NCI-H146 (cell line): ENCODE results near the gene KIF17.
"Not testable (repeated sequence)": the region's sequence is repeated elsewhere in the genome, so short reads cannot be mapped to it uniquely, and the experiment has no call there.

Experiments used
- DNase-seq: peaks from one replicate; lab custom pipeline; 2025; lab: John Stamatoyannopoulos, UW

KIF17 gene

DNA sequence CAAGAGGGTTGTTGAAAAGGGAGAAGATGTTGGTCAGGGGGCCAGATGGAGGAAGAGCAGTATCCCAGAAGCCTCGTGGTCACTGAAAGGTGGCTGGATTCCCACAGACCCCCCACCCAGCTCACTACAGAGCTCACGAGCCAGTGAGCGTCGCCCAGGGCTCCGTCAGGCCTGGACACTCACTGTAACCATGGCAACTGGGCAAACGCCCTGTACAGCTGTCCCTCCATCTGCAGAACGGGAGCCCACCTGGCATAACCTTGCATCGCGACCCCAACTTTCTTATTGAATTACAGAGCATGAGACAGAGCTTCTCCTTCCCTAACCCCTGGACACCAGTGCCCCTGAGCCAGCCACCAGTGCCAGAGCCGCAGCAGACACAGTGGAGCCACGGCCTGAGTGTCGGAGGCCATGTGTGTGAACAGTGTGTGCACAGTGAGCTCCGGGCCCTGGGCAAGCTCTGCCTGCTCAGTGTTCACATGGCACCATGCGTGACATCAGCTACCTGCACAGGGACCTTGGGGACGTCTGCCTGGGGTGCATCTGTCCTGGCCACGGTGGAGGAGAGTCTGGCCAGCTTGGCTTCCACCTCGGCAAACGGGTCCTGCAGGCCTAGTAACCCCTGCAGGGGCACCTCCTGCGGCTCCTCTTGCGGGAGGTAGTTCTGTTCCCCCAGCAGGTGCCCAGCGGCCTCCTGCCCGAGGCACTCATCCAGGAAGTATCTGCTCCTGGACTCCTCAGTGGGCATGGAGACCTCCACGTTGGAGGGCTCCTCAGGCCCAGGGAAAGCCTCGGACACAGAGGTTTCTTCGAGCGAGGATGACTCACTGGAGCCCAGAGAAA, 30.7 kb downstream of the KIF17 start:
- DNase-seq: peak; percentile 4

DNA sequence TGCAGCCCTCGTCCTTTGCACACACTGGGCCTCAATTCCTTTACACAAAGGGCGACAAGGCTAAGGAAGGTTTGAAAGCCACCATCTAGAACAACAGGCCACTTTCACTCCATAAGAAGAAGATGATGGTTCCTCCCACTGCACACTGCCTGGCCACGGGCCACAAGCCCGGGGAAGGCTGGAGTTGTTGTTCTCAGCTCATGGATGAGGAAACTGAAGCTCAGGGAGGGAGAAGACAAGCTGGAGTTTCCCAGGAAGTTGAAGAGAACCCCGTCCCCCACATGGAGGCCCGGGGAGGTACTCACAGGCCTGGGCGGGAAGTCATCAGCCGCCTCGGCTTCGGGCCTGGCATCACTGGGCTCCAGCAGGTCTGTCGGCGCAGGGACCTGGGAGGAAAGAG, 32.1 kb downstream of the KIF17 start:
- DNase-seq: no peak

DNA sequence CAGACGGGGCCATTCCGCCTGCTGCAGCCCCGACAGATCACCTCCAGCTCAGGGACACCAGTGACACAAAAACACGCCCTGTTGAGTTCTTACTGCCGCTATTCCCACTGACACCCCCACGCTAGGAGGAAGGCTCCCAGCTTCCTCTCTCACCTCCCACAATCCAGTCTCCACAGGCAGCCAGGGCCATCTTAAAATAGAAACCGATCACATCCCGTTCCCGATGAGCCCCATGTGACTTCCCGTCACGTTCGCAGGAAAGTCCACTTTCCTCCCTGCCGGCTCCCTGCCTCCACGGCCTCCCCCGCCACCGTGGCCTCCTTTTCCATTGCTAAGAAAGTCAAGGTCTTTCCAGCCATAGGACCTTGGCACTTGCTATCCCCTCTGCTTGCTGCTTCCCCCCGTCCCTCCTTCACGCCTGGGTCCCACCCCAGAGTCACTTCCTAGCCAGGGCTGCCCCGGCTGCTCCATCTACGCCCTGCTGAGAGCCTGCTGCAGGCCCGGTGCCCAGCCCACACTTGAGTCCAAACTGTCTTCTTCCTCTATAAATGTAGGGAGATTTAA, 32.6 kb downstream of the KIF17 start:
- no peak for DNase-seq

DNA sequence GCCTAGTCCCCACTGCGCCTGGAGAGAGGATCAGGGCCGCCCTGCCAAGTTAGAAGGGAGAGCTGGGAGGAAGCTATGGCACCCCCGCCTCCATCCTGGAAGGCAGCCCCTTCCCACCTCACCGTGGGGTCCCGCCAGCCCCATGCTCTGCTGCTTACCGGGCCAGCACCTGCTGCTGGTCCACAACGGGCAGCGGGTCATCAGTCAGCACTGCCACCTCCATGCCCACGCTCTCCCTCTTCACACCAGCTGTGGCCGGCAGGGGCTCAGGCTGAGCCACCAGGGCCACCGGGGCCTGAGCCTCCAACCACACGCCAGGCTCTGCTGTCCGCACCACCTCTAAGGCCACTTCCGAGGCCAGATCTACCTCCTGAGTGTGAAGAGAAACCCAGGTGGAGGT, 33.2 kb downstream of the KIF17 start:
- no peak for DNase-seq

DNA sequence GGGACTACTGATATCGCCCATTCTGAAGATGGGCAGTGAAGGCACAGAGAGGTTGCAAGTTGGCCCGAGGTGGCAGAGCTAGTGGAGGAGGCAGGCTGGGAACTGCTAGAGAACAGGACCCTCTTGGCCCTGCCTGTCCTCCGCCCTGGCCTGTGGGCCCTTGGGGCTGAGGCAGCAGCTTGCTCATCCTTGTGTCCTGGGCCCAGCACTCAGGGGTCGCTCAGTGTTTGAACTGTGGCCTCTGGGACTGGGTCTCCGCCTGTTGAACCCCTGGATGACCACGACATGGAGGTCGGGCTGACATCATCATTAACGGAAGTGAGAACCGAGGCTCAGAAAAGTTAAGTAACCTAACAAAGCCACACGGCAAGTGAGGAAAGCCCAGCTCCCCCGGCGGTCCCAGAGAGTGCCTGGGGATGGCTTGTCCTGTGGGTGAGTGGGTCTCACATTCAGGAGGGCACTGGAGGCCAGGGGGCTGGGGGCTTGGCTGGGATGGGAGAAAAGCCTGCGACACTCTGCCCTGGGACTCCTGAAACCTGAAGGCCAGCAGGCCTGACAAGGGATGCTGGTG, 33.7 kb downstream of the KIF17 start:
- DNase-seq: no peak

DNA sequence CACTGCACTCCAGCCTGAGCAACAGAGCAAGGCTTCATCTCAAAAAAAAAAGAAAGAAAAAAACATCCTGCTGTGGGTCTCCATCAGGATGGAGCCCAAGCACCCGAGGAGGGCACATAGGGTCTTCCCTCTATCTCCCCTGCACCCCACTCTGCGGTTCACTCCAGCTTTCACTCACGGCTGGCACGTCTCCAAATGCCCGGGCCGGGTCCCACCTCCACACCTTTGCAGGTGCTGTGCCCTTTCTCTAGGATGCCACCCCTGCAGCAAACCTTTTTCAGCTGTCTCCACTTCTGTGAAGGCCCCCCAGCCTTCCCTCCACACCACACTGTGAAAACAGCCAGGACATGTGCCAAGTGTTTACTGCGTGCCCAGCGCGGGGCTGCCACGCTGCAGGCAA, 34.2 kb downstream of the KIF17 start:
- no peak for DNase-seq

DNA sequence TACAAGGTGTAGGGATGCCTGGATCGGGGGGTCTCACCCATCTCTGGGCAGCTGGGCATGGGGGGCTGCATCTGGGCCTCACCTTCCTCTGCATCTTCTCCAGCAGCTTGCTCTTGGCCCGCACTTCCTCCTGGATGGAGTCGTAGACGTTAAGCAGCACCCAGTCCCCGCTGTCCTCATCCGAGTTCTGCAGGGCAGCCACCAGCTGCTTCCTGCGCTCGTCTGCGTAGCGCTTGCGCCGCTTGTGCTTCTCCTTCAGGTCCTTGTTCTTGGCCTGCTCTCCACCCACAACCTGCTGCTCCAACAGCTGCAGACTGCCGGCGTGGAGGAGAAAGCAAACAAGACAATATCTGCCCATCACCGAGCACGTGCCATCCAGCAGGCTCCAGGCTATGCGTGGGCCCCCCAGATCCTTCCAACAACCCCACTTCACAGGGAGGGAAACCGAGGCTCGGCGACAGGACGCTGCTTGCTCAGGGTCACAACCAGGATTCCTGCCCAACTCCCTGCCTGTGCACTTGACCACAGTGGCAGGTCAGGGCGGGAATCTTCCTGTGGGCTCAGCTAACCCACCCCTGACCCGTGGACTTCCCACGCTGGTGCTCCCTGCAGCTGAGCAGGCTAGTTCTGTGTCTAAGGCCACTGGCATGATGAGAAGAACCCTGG, 35.1 kb downstream of the KIF17 start:
- no peak for DNase-seq

DNA sequence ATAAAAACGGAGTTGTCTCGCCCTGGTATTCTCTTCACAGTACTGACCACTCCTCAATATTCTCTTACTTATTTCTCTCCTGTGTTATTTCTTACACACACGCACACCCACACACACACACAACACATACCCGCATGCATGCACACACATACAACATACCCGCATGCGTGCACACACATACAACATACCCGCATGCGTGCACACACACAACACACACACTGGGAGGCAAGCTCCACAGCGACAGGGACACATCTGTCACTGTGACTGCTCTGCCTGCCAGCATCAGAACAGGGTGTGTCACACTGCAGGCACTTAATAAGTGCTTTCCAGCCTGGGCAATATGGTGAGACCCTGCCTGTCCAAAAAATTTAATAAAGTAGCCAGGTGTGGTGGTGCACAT, 35.8 kb downstream of the KIF17 start:
- no peak for DNase-seq

DNA sequence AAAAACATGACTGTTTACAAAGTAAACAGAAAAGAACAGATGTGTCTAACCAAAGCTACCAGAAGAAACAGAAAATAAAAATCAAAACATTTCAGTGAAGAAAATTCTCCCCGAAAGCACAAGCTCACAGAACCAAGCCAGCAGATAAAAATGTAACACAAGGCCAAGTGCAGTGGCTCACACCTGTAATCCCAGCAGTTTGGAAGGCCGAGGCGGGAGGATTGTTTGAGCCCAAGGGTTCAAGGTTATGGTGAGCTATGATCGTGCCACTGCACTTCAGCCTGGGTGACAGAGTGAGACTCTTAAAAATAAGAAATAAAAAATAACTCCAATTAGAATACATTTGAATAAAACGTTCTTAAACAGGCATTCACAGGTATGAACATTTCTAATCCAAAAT, 37.5 kb downstream of the KIF17 start:
- DNase-seq: no peak

DNA sequence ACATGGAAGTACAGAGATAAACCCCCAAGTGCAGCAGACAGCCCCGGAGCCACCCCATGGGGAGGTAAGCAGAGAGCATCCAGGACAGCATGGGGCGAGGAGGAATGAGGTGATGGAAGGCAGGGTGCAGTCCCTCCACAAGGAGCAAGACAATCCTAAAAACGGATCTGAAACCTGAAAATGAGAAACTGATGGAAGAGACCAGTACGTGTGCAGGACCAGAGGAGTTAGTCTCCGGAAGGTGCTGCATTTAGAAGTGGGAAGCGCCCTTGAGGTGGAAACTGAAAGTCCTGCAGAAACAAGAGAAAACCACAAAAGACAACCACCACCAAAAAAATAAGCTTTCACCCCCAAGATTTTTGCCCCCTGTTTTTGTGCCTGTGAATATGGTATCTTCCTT, 39.2 kb downstream of the KIF17 start:
- DNase-seq: no peak

DNA sequence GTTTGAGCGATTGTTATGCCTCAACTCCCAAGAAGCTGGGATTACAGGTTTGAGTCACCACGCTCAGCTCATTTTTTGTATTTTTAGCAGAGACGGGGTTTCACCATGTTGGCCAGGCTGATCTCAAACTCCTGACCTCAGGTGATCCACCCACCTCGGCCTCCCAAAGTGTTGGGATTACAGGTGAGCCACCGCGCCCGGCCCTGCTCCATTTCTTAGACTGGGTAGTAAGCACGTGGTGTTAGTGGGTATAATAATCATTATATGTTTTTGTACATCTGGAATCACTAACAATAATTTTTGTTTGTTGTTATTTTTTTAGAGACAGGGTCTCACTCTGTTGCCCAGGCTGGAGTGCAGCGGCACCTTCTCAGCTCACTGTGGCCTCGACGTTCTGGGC, 44.2 kb downstream of the KIF17 start:
- DNase-seq: not testable (repeated sequence)

DNA sequence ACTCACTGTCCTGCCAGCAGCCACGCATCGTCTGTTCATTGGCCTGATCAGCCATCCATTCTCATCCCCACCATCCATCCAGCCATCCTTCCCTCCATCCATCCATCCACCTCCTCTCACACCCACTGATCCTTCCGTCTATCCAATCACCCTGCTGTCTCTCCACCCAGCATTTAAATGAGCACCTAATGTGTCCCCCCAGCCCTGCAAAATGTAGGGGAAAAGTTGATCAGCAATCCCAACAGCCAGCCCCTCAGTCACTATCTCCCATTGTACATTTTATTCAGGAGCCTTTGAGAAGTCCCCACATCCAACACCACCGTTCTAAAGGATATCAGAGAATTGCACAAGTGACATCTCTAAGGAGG, 45.6 kb downstream of the KIF17 start:
- no peak for DNase-seq

DNA sequence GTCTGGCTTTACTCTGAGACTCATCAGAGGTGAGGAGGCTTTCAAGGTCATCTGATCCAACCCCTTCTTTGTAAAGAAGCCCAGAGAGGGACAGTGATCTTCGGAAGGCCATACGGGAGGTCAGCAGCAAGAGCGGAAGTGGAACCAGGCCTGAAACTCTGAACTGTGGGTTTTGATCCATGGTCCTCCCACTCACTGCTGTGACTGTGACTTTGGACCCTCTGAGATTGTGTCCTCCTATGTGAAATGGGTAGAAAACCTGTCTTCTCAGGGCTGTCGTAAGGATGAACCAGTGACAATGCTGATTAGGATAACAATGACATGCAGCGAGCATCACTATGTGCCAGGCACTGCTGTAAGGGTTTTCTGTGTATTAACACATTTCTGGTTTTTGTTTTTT, 46.9 kb downstream of the KIF17 start:
- no peak for DNase-seq

DNA sequence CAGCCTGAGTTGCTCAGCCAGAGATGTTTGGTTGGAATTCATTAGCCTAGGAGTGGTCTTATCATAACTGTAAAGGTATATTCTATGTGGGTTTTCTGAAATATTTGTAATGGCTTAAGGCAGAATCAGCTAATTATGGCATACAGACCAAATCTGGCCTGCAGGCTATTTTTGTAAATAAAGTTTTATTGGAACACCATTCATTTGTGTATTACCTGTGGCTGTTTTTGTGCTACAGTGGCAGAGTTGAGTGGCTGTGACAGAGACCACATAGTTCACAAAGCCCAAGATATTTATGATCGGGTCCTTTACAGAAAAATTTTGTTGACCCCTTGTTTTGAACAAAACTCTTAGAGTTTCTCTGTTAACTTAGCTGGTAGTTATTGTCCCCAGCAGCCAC, 49.2 kb downstream of the KIF17 start:
- no peak for DNase-seq

DNA sequence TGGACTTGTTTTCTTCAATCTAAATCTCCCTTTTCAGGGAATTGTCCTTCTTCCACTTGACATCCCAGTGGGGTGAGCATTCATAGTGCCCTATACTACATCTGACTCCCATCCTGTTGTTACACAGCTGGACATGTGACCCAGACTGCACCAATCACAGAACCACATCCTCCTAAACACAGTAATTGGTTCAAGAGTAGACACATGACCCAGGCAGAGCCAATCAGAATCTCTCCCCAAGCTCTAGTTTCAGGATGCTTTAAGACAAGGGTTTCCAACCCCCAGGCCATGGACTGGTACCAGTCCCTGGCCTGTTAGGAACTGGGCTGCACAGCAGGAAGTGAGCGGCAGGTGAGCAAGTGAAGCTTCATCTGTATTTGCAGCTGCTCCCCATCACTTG, 51.0 kb downstream of the KIF17 start:
- no peak for DNase-seq

DNA sequence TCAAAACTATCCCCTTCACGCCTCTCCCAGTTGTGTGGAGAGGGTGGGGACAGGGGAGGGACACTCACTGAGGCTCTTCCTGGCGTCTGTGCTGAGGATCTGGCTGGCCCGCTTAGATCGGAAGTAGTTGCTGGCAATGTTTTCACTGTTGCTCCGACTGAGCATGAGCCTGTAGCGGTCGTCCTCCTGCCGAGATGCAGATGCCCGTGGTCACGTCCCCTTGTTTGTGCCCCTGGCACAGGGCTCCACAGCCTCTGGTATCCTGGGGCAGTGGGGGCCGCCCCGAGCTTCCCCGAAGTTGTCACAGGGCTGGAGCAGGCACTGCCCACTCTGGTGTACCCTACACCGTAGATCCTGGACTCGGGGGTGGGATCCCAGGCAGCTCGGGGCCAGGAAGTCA, 51.7 kb downstream of the KIF17 start:
- no peak for DNase-seq

DNA sequence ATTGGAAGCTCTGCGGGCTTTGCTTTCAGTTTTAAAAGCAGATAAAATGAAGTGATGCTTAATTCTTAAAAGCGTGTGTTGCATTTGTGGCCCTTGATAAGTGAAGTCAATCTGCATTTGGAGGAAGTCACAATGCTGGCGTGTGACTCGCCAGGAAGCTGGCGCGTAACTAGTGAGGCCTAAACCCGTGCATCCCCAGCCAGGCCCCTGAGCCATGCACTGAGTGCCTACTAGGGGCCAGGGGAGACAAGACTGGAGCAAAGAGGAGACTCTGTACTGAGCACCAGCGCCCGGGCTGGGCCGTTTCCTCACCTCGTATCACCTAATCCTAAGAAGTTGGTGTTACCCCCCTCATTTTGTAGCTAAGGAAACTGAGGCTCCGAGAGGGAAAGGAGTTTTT, 52.1 kb downstream of the KIF17 start:
- no peak for DNase-seq

DNA sequence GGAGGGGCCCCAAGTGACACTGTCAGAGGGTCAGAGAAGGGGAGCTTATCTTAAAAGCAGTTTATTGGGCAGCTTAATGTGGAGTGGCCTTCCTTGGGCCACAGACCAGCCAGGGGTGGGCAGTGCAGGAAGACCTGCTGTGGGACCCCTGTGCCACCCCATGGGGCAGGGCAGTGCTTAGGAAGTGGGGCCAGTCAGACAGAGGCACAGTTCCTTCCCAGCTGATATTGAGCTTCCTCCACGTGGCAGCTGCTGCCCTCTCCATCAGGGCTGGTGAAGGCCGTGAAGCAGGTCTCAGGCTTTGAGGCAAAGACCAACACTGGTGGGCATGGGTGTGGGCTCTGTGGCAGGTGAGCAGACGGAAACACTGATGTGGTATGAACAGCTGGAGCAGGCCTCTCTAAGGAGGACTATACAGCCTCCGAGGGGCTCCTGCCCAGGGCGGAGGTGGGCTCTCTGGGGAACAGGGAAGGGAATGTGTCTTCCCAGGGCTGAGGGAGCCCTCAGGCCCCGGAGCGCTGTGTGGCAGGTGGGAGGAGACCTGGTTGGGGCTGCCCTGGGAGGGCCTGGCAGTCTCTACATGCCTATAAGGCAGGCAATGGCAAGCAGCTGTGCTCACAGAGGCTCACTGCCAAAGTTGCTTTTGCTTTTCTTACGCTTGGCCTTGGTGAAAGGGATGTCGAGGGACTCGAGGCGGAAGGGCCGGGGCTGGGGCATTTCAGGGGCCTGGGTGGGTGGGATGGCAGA, 53.7 kb downstream of the KIF17 start:
- no peak for DNase-seq

DNA sequence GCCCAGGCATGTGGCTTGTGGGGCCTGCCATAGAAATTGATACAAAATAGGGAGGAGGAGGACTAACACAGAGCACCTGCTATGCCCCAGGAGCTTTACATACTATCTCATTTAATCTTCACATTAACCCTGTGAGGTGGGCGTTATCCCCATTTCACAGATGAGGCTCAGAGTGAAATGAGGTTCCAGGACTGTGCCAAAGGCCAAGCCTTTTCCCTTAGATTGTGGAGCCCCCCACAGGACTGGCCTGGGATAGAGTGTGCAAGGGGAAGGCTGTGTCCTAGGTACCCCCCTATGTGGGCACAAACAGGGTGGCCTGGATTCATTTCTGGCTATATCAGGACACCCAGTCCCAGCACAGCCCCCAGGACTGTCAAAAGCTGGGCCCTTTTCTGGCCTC, 54.4 kb downstream of the KIF17 start:
- DNase-seq: no peak

DNA sequence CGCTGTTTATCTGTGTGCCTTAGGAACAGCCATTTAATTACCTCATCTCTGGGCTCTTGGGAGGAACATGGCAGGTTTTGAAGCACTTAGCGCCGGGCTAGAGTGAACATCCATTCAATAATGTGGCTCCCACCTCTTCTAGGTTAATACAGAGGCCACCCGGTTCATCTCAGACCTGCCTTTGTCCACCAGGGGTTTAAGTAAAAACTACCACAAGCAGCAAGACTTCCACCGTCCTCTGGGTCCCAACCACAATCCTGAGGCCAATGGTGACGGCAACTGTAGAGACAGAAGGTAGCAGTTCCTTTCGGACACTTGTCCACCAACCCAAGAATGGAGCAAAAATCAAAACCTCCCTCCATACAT, 55.7 kb downstream of the KIF17 start:
- DNase-seq: no peak

DNA sequence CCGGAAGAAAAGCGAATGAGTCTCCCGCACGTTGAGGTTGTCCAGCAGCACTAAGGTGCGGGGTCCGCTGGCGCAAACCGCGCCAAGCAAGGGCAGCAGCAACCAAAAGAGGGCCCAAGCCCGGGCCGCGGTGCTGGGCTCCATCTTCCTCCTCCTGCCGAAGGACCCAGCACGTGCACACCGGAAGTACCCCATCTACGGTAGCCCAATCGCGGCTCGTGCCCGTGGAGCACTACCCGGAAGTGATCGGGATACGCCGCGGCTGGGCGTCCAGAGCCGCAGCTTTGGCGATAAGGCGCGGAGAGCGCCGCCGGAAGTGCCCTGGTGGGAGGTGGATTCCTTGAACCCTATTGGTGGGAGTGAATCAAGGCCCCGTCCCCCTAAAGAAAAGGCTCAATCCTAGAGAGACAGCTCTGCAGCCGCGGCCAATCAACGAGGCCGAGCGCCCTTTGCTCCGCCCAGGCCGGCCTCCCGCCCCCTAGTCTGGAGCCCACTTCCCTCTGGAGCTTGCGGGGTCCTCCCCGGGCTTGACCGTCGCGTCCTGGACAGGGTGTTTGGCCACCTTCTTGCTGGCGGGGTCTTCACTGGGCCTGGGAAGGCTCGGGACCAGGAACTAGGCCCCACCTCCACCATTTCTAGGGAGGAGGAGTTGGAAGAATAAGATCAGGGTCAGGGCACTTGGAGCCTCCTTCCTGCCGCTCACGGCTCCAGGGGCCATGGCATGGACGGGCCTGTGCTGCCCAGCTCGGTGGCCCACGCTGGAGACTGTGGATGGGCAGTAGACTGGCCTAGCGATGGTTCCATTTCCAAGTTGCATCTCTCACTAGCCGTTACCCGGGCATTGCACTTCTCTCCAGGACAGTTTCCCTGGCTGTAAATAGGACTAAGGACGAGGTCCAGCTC, 56.3 kb downstream of the KIF17 start, which contains the start of gene DDOST:
Gene DDOST, minus strand, starts transcription at position 163 of the 903 bp plus-strand sequence. Its CDS starts 19 bp downstream, at position 144.
- DNase-seq: peak; percentile 96
